HG03039 (cell line): ENCODE results near the gene TRIM62.

Experiments used
- ATAC-seq: cut with Tn5 transposase; IDR thresholded peaks from one replicate; pipeline ENCODE4 v1.9.1; 2021; ENCODE audit warnings: mild to moderate bottlenecking, moderate library complexity; ENCODE audit not compliant: unreplicated experiment

TRIM62 gene

GRCh38 chr1:33181921-33182341 is at the start of gene TRIM62:
TSS of gene TRIM62 (minus strand) at chr1:33182043. CDS start at chr1:33181432, 611 bp downstream.
- ATAC-seq, result peak; percentile 34

GRCh38 chr1:33231166-33231565 is 49.3 kb upstream of the TRIM62 start:
- no peak for ATAC-seq

GRCh38 chr1:33228935-33229487 is 47.2 kb upstream of the TRIM62 start:
- ATAC-seq, result no peak

- no peak for ATAC-seq
Measured at GRCh38 chr1:33225586-33225985, 43.7 kb upstream of the TRIM62 start.

GRCh38 chr1:33224166-33224707 is 42.4 kb upstream of the TRIM62 start:
- no peak for ATAC-seq

GRCh38 chr1:33222381-33222780 is 40.5 kb upstream of the TRIM62 start:
- ATAC-seq, result no peak

- ATAC-seq, result no peak
Measured at GRCh38 chr1:33221385-33221758, 39.5 kb upstream of the TRIM62 start.

GRCh38 chr1:33220676-33221384 is 39.0 kb upstream of the TRIM62 start:
- no peak for ATAC-seq

- no peak for ATAC-seq
Measured at GRCh38 chr1:33219886-33220661, 38.2 kb upstream of the TRIM62 start.

- ATAC-seq, result no peak
Measured at GRCh38 chr1:33211972-33212371, 30.1 kb upstream of the TRIM62 start.

GRCh38 chr1:33206340-33206739 is 24.5 kb upstream of the TRIM62 start:
- no peak for ATAC-seq

GRCh38 chr1:33195556-33195955 is 13.7 kb upstream of the TRIM62 start:
- ATAC-seq, result no peak

GRCh38 chr1:33191731-33192275 is 10.0 kb upstream of the TRIM62 start:
- ATAC-seq, result no peak

GRCh38 chr1:33190701-33191100 is 8.9 kb upstream of the TRIM62 start:
- ATAC-seq, result no peak

- no peak for ATAC-seq
Measured at GRCh38 chr1:33188572-33189275, 6.9 kb upstream of the TRIM62 start.

GRCh38 chr1:33186936-33187335 is 5.1 kb upstream of the TRIM62 start:
- no peak for ATAC-seq

- no peak for ATAC-seq
Measured at GRCh38 chr1:33185541-33185940, 3.7 kb upstream of the TRIM62 start.

- ATAC-seq, result no peak
Measured at GRCh38 chr1:33183306-33183705, 1.5 kb upstream of the TRIM62 start.

- ATAC-seq, result no peak
Measured at GRCh38 chr1:33182896-33183295, 1.1 kb upstream of the TRIM62 start.

GRCh38 chr1:33182401-33182841 is 578 bp upstream of the TRIM62 start:
- no peak for ATAC-seq
